ENCODE results near the gene HIP1.
"Not testable (repeated sequence)": the region's sequence is repeated elsewhere in the genome, so short reads cannot be mapped to it uniquely, and the experiment has no call there.

The HIP1 gene

DNA sequence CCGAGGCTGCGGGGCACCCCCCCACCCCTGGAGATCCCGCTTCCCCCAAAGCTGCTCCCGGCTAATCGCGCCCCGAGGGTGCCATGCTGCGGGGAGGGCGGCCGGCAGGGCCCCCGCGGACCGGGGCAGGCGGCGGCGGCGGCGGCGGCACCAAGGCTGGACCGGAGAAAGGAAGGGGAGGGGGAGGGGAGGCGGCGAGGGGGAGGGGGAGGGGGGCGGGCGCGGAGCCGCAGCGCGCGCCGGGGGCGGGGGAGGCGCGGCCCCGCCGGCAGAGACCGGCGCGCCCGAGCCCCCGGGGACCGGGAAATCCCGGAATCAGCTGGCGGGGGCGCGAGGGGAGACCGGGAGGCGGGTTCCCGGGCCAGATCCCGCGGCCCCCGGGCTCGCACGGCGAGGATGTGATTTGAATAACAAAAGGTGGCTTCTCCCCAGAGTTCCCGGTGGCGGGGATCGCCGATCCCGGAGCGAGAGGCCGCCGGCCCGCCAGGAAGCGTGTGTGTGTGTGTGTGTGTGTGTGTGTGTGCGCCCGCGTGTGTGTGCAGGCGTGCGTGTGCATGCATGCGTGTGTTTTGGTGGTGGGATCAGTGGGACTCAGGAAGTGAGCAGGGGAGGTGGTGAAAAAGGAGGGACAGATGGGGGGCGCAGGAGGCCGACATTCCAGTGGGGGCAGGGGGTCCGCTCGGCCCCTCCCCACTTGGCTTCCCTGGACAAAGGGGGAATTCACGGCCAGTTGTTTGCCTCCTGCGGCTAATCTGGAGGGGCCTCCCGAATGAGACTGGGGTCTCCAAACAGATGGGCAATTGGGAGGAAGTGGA lies 99.5 kb downstream of the HIP1 start:
- peak; percentile 44 for DNase-seq

DNA sequence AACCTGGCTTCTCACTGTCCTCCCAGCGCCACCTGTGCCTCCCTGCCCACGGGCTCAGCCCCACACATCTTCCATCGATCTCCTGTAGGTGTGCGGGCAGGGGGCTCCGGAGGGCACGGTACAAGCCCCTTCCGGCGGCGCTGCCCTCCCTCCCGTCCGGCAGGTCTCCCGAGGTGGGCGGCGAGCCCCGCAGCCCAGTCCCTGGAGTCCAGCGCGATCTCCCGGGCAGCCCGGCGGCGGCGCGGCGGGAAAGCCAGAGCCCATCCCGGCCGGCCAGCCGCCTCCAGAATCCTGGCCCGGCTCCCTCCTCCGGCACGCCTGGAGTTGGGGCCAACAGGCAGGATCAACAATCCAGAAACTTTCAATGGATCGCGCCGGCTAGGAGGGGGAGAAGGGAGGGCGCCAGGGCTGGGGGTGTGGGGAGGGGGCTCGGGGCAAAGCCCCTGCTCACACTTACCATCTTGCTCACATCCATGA lies 100.1 kb downstream of the HIP1 start:
- peak; percentile 51 for DNase-seq

DNA sequence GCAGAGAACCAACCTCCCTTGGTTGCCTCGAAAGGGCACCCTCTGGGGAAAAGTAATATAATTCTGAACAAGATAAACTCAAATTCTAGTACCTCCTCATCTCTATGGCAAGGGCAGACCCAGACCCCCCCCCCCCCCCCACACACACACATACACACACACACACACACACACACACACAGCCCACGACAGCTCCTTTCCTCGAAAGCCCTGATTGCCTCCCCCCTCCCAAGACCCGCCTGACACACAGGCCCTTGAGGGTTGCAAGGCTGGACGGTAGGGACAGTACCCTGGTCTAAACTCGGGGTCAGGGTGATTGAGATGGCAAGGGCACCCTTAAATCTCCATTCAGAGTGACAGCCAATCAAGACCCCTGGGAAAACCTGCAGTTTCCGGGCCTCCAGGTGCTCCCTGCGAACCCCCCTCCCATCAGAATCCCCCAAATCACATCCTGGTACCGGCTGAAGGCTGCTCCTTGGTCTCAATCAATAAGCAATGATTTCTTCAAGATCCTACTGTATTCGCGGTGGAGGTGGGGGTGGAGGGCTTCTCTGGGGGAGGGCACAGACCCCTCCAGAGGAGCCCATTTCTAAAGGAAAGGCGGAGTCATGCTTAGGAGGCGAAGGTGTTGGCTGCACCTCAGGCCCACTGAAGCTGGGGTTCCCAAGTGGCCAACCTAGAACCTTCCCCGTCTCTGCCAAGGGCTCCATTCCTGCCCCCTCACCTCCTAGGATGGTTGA lies 100.7 kb downstream of the HIP1 start:
- DNase-seq, result no peak

DNA sequence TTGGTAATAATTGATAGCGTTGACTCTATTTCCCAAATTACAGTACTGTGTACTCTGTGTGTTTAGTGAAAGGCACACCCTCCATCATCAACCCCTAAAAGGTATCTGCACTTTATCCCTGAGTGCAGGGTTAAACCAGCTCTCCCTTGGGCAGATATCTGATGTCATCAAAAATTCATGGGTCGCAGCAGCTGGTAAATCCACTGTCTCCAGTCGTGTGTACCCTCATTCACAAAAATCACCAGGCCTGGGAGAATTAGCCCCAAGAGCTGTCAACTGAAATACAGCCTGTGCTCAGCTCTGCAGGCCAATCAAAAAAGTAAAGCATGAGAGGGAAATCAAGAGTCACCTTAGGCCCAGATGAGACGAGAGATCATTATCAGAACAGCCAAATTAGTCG lies 103.7 kb downstream of the HIP1 start:
- no peak for DNase-seq

DNA sequence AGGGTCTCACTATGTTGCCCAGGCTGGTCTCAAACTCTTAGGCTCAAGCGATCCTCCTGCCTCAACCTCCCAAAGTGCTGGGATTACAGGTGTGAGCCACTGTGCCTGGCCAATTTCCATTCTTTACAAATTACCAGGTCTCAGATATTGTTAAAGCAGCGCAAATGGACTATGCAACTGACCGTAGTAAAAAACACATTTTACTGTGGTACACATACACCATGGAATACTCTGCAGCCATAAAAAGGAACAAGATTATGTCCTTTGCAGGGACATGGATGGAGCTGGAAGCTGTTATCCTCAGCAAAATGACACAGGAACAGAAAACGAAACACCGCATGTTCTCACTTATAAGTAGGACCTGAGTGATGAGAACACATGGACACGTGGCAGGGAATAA lies 106.2 kb downstream of the HIP1 start:
- DNase-seq, result not testable (repeated sequence)

DNA sequence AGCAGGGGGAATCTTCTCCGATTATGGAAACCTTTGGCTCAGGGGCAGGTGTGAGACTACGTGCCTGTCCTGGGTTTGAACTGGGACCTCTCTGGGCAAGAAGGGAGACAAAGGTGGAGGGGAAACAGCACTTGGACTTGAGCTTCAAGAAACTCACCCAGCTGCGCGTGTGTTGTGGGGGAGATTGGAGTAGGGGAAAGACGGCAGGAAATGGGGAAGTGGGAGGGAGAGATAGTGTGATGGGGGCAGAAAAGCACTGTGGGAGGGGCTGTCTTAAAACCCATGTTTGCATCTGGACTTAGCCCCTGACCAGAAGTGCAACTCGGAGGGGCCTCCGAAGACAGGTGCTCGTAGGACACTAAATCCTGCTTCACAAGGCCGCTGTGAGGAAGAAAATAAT lies 107.0 kb downstream of the HIP1 start:
- DNase-seq, result no peak

DNA sequence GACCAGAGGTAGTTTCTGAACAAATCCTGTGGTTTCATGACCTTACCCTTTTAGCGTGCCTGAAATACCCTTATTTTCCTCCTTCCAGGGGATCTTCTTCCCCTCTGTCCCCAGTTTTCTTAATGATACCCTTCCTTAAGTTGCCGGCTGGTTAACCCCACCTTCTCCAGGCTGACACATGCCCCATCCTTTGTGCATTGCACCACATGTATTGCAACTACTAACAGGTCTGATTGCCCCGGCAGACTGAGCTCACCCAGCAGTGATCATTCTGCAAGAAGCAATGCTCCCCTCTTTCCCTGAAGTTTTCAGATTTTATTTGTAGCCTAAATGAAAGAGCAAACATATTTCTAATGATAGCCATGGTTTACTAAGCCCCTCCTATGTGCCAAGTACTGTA lies 108.2 kb downstream of the HIP1 start:
- DNase-seq, result no peak

DNA sequence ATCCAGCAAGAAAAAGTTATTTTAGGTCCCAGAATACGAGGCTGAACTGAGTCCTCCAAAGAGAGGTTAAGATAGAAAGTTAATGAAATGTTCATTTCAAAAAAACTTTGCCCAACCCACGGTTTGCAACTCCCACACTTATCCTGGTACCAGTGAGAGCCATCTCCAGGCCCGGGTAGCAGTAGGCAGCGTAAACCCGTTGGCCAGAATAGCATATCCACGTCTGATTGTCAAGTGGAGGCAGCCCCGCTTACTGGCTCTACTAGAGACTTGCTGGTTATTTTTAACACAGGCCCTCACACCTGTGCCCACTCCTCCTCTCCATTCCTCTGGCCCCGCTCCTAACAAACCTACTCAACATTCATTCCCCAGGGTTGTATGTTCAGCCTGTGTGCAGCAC lies 109.7 kb downstream of the HIP1 start:
- DNase-seq, result no peak

DNA sequence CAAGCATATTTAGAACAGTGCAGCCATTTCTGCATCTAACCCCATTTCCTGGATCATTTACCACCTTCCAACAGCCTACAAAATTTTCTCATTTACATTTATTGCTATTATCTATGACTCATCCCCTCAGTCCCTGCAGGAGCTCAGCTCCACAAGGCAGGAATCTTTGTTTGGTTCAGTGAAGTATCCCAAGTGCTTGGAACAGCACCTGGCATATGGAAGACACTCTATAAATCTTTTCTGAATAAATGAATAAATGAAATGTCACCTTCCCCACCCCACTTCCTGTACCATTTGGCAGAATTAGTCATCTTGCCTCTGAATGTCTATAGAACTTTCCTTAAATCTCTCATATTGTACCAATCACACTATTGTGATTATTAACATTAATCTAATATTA lies 110.7 kb downstream of the HIP1 start:
- no peak for DNase-seq

DNA sequence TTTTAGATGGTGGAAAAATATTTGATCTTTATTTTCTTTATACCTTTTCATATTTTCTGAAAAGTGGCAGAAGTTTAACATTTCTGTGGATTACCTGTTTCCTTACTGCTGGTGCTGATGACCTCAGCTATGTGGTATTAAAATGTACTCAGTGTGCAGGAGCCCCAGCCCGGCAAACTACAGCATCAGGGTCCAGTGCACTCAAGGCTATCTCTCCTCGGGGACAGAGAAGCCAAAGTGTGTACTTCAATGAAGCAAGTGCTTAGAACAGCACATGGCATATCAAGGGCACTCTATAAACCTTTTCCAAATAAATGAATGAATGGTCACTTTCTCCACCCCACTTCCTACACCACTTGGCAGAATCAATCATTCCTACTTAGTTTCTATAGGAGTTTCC lies 111.8 kb downstream of the HIP1 start:
- DNase-seq, result no peak

DNA sequence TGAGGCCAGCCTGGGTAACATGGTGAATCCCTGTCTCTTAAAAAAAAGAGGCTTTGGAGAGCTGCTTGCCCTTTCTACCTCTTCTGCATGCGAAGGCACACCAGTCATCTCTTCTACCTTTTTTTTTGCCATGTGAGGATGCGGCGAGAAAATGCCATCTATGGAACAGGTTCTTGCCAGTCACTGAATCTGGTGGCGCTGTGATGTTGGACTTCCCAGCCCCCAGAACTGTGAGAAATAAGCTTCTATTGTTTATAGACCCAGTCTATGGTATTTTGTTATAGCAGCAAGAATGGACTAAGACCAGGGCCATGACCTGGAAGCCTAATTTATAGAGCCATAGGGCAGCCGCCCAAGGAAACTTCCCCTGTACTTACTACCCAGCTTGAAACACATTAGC lies 112.9 kb downstream of the HIP1 start:
- DNase-seq, result no peak

DNA sequence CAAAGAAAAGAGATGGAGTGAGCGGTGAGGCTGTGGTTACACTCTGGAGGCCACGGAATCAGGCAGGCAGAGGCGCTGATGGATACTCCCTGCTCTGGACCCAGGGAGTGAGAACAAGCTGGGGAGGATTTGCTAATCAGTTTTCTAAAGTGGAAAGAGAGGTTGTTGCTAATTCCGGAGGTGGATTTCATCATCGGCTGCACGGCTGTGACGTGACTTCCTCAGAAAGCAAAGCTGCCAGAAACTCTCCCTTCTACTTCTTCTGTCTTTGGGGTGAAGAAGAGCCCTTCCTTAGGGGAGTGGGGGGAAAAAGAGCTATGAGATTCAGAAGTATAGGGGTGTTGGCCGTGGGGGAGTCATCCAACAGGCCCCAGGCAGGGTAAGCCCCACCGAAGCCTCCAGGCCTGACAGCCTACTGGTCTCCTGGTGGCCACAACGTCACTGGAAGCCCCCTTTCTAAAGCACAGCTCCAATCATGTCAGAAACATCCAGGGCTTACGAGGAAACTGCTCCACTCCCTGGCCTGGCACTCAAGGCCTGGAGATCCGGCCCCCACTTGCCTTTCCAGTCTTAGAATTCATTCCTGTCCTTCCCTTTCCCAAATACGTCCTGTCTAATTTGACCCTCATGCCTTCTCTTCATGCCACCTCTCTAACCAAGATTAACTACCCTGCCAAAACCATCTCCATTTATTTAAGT lies 114.5 kb downstream of the HIP1 start:
- no peak for DNase-seq

DNA sequence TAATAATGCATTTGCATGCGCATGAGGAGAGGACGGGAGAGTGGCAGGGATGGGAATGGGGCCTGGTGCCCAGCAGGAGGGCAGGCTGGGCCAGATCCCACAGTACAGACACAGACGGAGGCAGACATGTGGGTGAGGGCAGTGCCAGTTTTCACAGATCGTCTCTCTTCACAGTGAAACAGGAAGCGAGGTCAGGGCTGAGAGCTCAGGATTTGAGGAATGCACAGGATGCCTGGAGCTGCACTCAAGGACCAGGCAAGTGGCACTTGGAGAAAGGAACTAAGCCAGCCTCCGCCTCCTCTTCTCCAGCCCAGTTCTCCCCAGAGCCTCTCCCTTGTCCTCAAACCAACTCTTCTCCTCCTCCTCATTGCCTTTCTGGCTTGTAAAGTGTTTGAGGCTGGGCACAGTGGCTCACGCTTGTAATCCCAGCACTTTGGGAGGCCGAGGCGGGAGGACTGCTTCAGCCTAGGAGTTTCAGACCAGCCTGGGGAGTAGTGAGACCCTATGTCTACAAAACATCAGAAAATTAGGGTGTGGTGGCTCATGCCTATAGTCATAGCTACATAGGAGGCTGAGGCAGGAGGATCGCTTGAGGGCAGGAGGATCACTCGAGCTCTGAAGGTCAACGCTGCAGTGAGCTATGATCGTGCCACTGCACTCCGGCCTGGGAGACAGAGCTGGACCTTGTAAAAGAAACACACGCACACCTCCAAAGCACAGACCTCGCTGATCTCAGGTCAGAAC lies 115.2 kb downstream of the HIP1 start:
- no peak for DNase-seq

DNA sequence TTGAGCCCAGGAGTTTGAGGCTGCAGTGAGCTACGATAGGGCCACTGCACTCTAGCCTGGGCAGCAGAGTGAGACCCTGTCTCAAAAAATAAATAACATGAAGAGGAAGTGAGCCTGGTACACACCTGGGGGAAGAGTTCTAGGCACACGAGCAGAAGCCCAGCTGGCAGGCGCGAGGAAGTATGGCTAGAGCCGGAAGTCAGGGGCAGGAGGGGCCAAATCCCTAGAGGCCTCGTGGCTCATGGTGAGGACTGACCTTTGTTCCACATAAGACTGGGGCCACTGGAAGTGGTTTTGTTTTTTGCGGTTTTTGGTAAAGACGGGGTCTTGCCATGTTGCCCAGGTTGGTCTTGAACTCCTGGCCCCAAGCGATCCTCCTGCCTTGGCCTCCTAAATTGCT lies 117.6 kb downstream of the HIP1 start:
- no peak for DNase-seq

DNA sequence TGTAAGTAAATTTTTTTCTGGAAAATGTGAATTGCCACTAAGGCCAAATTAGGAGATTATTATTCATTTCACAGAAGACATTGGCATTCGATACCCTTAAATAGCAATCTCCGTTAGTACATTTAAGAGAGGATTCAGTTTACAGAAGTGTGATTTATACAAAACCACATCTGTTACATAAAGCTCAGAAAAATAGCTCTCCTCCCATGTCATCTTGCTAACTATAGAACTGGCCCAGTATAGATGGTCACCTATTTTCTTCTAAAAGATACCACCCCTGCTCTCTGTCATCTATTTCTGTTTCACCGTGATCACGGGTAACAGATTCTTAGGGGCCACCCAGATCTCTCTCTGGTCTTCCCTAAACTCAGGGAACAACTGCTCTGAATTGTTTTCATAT lies 119.1 kb downstream of the HIP1 start:
- DNase-seq, result no peak

DNA sequence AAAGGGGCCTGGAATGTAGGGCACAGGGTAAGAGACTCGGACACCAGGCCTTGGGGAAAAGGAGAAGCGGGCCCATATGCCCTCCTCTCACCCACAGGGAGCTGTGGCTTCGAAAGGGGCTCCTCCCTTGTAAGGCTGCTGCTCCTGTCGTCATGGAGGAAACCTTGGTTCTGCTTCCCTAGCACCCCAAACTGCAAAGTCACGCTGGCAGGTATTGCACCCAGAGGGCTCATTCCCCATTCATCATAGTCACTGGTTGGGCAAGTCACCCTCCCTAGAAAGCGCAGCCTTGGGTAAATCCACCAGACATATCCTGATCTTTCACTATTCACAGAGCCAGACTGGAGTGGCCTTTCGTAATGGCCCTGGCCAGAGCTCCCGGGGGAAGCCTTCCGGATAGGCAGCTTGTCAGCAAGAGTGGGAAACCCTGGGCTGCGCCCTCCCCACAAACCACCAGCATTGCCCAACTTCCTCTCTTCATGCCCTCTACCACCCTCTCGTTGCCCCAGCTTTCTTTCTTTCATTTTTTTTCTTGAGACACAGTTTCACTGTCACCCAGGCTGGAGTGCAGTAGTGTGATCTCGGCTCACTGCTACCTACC lies 121.0 kb downstream of the HIP1 start:
- DNase-seq, result no peak

DNA sequence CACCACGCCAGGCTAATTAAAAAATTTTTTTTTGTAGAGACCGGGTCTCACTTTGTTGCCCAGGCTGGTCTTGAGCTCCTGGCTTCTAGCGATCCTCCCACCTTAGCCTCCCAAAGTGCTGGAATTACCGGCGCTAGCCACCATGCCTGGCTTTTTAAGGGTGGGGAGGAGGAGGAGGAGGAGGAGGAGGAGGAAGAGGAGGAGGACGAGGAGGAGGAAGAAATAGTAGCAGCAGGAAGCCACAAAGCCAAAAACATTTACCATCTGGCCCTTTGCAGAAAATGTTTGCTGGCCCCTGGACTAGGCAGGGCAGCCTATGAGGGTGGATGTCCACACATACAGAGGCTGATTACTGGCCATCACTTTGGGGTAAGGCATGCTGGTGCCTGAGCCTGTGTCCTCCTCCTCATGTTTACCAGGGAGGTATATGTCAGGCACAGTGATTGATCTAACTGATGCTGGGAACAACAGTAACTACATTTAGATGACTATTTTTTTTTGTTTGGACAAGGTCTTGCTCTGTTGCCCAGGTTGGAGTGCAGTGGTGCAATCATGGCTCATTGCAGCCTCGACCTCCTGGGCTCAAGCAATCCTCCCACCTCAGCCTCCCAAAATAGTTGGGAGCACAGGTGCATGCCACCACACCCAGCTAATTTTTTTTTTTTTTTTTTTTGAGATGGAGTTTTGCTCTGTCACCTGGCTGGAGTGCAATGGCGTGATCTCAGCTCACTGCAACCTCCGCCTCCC lies 122.1 kb downstream of the HIP1 start:
- no peak for DNase-seq

DNA sequence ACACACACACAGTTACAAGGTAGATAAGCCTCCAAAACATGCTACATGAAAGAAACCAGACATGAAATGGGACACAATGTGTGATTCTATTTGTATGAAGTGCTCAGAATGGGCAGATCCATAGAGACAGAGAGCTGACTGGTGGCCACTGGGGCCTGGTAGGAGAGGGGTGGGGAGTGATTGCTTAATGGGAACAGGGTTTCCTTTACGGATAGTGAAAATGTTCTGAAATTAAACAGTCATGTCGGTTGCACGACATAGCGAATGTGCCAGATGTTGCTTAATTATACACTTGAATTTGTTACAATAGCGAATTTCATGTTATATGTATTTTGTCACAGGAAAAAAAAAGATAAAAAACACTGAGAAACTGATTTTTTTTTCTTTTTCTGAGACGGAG lies 124.3 kb downstream of the HIP1 start:
- no peak for DNase-seq

DNA sequence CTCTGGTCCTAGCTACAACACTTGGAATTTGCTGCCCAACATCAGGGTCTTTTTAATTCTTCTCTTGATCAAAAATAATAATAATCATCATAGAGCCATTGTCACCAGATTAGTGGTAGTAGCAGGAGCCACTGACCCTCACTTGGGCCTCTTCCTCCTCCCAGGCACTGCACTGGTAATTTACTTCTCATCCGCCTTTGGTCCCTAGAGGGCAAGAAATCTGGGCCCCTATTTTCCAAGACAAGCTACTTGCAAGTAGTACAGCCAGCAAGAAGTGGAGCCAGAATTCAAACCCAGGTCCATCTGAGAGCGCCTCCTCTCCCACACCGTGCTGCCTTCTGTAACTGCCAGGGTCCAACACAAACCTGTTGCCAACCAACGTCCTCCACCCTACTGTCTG lies 125.4 kb downstream of the HIP1 start:
- DNase-seq, result no peak

DNA sequence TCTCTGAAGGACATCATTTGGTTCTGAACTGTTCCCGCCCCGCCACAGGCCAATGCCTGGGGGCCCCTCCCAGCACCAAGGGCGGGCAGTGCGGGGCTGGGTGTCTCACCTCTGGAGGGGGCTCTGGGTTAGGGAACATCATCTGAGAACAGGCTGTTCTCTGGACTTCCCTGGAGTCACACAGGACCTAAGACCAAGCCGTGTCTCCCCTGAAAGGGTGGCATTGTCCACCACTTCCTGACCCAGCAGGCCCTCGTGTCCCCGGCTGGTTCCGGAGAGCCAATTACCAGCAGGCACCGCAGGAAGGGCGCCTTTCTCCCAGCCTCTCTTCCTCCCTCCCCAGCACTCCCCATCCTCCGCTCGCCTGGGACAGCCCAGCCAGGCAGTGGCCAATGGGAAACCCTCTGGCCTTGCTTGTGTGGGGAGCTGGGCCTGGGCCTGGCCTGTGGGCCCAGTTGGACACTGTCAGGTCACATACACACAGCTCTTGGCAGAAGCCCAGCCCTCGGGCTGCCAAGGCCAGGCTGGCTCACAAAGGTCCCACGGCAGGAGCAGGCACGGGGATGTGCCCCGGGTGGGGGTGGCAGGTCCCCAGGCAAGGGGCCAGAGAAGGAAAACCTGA lies 127.1 kb downstream of the HIP1 start:
- DNase-seq, result no peak

DNA sequence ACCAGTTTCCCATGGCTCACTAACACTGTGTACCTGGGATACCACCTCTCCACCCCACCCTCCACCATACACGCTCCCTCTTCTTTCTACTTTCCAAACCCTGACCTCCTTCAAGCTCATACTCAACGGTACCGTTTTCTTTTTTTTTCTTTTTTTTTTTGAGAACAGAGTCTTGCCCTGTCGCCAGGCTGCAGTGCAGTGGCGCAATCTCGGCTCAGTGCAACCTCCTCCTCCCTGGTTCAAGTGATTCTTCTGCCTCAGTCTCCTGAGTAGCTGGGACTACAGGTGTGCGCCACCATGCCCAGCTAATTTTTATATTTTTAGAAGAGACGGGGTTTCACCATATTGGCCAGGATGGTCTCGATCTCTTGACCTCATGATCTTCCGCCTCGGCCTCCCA lies 129.3 kb downstream of the HIP1 start:
- DNase-seq, result not testable (repeated sequence)

Measured in NCI-H1092 (cell line).